Loucy (cell line): ENCODE results near the gene NPIPB2.

Source experiments
- EZH2phosphoT487 ChIP-seq: fragments of 200-600 bp; IDR thresholded peaks from 2 replicates; pipeline ENCODE4 v1.6.1; 2018; ENCODE audit warnings: antibody characterized with exemption, mild to moderate bottlenecking, moderate library complexity, borderline replicate concordance
- TF ChIP-seq, protein P1 (sequence below): fragments of 200-600 bp; sonication (generic); conservative IDR thresholded peaks from 2 replicates; pipeline ENCODE4 v1.5.1; 2014; ENCODE audit warnings: mild to moderate bottlenecking, antibody characterized with exemption, low read length

GRCh38 chr16:11877374-11877773 is 64.5 kb downstream of the NPIPB2 start:
- TF ChIP-seq, protein P1, sequence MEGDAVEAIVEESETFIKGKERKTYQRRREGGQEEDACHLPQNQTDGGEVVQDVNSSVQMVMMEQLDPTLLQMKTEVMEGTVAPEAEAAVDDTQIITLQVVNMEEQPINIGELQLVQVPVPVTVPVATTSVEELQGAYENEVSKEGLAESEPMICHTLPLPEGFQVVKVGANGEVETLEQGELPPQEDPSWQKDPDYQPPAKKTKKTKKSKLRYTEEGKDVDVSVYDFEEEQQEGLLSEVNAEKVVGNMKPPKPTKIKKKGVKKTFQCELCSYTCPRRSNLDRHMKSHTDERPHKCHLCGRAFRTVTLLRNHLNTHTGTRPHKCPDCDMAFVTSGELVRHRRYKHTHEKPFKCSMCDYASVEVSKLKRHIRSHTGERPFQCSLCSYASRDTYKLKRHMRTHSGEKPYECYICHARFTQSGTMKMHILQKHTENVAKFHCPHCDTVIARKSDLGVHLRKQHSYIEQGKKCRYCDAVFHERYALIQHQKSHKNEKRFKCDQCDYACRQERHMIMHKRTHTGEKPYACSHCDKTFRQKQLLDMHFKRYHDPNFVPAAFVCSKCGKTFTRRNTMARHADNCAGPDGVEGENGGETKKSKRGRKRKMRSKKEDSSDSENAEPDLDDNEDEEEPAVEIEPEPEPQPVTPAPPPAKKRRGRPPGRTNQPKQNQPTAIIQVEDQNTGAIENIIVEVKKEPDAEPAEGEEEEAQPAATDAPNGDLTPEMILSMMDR = no peak
- TF ChIP-seq EZH2phosphoT487 = no peak
